Kasumi-1 (cell line): ENCODE results near the gene MAGI3.
A peak's percentile ranks its signal among the peaks of the same experiment; 100 is the strongest.

Source experiments
- DNase-seq, 2 experiments: peaks; one replicate each; lab custom pipeline; 2025; lab: John Stamatoyannopoulos, UW

The MAGI3 gene

DNA sequence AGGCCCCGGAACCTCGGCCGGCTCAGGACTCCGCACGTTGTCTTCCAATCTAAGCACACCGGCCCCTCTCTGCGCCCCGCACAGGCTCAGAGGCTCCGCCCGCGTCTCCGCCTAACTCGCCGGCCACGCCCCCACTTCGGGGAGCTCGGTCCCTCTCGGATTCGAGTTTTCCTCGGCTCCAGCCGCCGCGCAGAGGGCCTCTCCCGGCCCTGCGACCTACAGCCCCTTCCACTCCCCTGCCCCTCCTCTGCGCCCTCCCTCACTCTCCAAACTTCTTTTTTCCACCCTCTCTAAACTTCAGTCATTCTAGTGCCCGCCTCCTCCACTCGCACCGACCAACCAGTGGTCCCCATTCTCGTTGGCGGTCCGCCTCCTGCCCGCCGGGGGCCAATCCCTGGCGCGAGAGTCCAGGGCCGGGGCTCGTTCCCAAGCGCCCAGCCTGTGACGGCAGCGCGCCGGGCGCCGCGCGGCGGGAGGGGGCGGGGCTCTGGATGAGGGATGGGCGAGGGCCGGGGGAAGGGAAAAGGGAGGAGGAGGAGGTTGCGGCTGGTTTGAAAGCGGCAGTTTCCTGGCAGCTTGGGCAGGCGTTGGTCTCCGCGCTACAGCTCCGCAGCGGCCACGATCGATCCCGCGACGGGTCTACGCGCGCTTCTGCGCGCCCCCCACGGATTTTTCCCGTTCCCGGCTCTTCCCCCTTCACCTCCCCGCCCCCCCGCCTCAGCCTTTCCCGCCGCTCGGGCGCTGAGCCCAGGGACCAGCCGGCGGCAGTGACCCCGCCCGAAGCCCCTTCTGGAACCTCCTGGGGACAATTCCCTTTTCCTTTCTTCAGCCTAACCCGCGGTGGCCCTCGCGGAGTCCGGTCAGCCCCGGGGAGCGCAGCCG is at the start of gene MAGI3:
TSS of gene MAGI3 (plus strand) at position 563 of the 882 bp plus-strand sequence. CDS start 519 bp downstream, outside the sequence.
- peak; percentile 98 to 99 for DNase-seq

DNA sequence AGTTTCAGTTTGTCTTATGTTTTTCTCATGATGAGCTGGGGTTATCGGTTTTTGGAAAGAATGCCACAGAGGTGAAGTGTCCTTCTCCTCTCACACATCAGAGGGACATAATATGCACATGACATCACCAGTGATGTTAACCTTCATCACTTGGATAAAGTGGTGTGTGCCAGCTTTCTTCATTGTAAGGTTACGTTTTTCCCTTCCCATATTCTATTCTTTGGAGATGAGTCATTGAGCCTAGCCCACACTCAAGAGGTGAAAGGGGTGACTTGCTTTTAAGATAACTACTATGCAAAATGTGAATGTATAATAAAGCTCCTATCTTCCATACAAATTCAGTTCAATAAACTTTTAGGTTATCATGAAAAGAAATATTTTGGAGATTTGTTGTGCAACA is 36.7 kb upstream of the MAGI3 start:
- no peak for DNase-seq

DNA sequence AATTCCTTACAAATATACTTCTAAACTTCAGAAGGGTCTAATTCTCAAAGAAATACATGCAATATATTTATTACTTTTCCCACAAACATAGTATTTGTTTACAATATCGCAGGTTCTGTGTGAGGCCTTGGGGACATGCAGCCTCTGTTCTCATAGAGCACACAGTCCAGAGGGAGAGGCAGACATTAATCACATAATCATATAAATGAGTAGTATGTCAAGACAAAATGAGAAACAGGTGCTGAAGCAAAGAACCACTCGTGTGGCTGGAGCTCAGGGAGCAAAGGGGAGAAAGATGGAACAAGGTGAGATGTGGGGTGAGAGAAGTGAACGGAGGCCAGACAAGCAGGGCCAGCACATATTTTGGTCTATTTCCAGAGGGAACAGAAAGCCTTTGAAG is 26.4 kb upstream of the MAGI3 start:
- DNase-seq, result no peak

DNA sequence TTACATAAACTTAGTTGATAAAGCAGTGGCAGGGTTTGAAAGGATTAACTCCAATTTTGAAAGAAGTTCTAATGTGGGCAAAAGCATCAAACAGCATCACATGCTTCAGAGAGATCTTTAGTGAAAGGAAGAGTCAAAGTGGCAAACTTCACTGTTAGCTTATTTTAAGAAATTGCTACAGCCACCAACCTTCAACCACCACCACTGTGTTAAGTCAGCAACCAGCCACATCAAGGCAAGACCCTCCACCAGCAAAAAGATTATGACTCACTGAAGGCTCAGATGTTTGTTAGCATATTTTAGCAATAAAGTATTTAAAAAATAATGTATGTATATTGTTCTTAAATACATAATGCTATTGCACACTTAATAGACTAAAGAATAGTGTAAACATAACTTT is 21.3 kb upstream of the MAGI3 start:
- no peak for DNase-seq

DNA sequence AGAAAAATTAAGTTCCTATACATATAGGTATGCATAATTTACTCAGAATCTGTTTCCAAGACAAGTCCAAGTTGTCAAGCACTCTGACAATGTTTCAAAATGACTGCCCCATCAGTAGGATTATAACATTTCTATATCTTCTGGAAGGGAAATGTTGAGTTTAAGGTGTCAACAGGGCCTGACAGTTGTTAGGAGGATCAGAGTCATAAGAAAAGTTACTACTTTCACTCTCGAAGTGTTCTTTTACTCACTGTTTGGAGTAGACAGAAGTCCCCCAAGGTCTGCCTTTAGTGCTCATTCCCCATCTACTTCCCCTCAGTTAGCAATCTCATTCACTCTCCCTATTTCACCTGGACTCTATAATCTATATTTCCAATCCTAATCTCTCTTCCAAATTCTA is 20.6 kb upstream of the MAGI3 start:
- DNase-seq, result no peak

DNA sequence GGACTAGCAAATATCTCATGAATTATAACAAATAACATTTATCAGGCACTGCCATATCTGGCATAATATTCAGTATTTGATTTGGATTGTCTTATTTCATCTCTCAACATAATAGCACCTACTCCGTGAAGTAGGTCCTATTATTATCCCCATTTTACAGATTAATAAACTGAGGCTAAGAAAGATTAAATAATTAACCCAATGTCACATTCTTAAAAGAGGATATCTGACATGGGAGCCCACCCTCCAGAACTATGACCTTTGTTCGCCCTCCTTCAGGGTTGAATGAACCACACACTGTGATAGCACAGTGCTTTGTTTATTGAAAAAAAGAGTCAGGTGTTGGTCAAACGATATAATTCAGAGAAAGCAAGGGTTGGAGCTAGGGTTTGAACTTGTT is 19.4 kb upstream of the MAGI3 start:
- DNase-seq, result no peak

DNA sequence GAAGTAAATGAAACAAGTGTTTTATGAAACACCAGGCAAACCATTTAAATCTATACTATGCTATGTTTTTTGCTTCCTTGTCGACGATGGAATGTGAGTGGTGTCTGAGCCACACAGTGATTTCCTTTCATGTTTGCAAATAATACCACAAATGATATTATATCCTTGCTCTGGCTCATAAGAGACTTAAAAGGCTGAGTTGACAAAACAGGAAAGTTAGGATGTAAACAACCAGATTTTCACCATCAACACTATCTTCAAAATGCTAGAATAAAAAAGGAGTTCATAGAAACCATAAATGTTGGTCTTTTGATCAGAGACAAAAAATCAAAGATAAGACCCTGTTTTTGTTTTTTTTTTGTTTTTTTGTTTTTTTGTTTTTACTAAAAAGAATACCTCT is 17.8 kb upstream of the MAGI3 start:
- no peak for DNase-seq

DNA sequence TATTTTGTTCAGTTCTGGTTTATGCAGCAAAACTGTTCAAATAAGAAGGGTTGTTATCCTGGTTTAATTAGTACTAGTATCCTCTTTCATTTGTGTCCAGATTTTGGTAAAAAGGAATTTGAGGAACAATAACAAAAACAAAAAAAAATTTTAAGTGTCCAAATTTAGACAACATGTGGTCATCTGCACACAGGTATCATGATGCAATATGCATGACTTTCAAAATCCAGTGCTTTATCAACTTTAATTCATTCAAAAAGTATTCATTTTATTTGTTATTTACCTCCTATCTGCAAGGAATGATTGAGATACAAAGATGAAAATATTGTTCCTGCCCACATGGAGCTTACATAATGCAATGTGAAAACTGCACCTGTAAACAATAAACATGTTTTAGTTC is 16.7 kb upstream of the MAGI3 start:
- DNase-seq, result no peak

DNA sequence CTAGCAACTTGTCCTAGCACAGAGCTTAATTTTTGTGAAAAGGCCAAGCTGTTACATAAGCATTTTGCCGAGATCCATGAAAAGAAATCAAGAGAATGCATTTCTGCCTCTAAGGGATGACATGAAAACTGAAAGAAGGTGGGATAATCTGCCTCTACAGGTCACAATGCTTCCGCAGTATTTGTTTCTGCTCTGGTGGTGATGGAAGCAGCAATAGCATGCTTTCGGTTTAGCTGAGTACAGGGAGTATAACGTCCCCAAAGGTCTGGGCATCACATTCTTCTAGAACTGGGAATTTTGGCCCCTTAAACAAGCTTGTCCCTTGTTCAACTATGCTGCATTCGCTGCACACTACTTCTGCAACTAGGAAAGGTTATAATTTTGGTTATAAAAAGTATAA is 14.4 kb upstream of the MAGI3 start:
- no peak for DNase-seq

DNA sequence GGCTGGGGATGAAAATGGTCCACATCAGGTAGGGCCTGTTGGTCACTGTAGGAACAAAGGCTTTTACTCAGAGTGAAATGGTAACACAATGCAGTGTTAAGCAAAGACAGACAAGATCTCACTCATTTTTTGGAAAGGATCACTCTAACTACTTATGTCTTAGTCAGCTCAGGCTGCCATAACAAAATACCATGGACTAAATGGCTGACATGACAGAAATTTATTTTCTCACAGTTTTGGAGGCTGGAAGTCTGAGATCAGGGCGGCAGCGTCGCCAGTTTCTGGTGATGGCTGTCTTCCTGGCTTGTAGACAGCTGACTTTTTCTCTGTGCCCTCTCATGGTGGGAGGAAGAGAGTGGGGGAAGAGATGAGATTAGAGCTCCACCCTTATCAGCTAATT is 10.2 kb upstream of the MAGI3 start:
- DNase-seq, result no peak

DNA sequence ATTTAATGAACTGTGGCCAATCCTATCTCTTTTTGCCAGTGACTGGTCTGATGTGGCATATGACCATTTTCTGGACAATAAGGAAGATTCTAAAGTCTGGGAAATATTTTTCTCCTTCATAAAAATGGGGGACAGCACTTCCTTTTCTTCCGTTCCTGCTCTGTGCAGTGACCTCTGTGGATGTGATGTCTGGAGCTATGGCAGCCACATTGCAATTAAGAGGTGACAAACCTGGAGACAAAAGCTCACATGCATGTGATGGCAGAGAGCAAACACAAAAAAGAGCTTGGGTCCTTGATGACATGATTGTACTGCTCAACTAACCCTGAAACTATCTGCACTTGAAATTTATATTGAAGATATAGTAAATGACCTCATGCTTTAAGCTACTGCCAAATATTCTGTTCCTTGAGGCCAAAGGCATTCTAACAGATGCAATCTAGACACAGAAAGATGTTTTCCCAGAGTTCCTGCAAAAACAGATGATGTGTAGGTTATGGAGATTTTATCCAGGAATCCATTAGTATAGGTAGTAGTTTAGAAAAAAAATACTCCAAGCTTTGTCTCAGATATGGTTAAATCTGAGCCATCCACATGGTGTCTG is 2.2 kb upstream of the MAGI3 start:
- no peak for DNase-seq

DNA sequence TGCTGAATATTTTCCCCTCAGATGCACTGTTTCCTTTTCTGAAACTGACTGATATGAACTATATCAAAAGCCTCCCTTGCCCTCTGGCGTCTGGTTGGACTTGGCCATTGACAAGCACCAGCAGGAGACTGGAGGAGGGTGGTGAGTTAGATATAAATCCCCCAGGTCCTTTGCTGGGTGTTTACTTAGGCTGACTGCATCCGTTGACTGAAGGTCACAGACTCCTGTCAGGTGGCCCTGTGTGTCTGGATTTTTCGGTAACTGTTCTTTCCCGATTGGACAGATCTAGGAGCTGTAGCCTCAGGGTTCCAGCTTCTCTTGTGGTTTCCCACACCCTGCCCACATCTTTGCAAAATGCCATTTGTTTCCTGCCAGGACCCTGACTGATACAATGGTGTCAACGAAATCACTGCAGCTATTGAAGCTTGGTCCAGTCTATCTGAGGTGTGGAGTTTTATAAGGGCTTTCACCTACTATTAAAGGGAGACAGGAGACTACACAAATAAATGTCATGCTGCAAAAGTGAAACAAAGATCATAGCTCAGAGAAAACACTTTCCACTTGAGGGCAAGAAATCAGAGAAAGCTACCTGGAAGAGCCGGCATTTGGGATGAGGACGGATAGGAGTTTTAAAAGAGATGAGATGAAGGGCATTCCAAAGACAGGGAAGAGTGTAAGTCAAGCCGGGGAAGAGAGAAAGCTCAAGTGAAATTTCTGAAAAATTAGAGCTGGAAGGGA is 1.5 kb upstream of the MAGI3 start:
- no peak for DNase-seq

DNA sequence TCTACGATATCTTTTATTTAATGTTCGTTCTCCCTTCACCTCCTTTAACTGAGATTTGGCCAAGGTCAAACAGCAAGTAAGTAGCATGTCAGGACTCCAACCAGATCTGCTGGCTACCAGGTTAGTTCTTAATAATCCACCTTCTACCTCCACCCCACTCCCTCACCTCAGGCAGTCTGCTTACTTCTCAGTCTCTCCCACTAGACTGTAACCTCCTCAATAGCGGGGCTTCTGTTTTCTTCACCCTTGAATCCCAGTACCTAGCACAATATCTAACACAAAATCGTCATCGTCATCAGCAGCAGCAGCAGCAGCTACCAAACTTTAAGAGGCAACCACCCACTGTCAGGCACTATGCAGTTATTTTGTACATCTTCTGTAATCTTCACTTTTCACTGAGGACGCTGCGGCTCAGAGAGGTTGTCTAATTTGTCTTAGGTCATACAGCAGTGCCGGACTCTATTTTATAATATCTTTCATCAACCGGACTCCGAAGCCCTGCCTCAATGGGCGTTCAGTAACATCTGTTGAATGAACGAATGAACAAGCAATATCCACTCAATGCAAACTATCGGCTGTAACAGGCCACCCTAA is 859 bp upstream of the MAGI3 start:
- peak; percentile 24 to 28 for DNase-seq

DNA sequence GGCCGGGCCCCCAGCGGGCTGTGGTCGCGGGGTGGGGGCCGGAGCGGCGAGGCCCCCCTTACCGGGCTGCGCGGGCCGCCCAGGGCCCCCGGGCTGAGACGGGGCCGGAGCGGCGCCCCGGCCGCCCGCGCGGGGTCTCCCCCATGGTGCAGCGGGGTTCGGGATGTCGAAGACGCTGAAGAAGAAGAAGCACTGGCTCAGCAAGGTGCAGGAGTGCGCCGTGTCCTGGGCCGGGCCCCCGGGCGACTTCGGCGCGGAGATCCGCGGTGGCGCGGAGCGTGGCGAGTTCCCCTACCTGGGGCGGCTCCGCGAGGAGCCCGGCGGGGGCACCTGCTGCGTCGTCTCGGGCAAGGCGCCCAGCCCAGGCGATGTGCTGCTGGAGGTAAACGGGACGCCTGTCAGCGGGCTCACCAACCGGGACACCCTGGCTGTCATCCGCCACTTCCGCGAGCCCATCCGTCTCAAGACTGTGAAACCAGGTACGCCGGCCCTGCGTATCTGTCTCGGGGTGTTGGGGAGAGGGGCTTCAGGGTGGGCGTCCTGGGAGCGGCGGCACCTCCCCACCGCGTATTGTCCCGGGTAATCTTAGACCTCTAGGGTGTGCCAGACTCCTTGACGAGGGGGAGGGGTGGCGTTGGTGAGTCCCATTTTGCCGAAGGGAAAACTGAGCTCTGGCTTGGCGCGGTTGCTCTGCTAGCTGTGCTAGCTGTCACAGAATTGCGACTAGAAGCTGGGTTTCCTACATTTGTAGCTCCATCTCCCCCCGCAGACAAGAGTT is 745 bp downstream of the MAGI3 start:
- peak; percentile 27 to 32 for DNase-seq

DNA sequence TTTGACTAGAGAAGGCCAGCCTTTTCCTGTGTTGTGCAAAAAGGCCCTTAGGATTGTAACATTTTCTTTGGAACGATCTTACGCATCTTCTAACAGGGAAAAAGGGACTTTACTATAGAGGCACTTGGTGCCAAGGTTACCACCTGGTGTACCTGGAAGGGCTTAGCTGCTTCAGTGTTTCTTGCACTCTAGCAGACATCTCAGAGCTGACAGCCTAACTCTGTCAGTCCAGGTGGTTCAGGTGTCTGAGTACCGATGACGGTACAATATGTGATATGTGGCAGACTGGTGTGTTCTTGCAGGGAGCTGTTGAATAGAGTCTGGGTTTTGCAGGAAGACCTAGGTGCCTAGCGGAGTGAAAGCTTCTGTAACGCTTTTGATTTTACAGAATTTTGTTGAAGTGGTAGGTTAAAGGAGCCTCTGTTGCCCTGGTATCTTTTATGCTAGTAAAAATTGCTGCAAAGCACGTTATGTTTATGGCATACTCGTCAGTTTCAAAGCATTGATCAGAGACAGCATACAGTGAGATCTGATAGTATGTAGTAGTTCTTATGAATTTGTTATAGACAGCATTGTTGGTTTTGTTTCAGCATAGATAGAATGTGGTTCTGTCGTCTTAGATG is 1.4 kb downstream of the MAGI3 start:
- DNase-seq, result no peak

DNA sequence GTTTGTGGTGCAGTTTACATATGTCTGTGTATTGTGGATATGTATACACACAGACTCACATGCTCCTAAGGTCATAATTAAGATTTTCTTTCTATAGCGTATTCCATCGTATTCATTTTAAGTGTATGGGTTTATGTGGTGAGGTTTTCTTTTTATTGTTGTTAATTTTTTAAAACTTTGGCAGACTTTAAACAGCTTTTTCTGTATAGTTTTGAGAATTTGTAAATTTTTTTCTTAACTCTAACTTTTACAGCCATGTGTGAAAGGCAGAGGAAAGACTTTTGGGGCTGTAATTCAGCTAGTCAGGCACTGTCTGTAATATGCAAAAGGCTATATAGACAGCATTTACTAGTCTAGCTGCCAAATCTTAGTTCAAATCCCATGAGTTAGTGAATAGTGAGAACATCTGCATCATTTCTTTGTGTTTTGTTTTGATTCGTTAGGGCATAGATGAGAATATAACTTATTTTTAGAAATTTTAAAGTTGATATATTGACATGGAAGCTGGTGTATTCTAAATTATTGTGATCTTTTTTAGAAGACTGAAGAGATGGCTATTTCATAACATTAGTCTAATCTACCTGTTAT is 2.3 kb downstream of the MAGI3 start:
- no peak for DNase-seq

DNA sequence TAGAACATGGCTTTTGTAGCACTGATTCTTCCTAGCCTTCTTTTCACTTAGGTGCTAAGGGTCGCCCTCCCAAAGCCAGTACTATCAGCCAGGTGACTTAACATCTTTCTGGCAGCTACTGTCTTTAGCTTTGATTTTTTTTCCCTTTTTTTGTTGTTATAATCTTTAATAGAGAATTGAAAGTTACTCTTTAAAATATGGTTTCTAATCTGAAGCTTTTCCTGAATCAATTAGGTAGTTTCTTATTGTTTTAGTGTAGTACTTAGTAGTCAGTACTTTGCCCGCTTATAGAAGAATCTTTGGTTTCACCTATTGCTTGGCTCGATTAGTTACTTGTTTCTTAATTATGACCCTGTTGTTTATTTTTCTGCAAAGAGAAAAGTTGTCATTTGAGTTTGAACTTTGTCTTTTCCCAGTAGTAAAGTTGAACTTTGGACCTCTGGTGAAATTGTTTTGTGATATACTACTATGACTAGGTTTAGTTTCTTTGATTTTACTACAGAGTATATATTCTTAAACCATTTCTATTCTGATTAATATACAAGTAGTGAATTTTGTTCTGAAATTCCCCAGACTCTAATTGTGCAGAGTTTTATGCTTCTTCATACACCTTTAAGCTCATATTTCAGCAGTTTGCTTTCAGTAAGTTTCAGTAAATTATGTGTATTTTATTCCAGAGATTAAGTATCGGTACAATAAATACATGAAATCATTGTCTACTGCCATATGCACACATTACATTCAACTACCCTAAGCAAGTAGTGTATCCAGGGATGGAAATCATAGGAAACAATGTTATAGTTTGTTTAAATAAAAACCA is 3.9 kb downstream of the MAGI3 start:
- DNase-seq, result no peak

DNA sequence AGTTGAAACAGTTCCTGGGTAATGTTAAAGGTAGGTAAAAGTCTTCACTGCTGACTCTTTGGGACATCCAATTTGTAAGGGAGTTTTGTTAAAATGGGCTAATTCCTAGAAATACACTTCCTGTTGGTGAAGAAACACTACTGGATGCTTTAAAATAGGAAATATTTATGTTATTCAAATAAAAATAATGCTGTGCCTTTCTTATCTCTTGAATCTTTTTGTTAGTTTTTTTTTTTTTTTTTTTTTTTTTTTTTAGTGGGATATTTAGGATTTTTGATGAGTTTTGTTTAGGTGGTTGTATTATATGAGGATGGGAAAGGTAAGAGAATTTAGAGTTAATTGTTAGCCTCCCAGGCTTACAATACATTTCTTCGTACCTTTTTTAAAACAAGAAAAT is 4.5 kb downstream of the MAGI3 start:
- DNase-seq, result no peak

DNA sequence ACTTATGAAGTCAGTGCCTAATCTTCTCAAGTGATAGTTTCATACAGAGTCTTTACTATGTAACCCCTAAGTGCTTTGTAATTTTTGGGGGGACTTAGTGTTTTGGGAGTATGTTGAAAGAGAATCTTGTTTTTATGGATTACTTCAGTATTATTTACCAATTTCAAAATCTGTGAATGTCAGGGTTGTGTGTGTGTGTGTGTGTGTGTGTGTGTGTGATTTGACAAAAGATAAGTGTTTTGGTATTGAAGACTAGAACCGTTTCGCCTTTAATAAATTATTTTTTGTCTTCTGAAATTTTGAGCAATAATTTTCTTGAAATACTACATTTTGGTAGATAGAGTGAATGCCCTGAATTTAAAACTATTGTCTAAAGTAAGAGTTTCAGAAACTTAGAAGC is 5.8 kb downstream of the MAGI3 start:
- no peak for DNase-seq

DNA sequence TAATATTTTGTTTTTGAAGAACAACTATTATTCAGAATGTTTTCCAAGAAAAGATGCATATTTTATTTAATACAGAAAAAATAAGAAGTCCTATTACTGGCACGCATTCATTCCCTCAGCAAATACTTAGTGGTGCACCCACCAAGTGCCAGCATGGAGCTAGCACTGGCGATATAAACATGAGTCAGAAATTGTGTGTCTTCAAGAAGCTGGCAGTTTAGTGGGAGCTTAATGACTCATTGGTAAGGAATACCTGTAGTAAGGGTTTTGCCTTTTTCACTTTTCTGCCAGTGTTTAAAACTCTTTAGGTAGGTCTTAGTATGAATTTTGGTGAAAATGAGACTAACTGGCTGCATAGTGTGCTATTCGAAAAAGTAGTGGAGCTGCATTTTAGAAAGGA is 6.3 kb downstream of the MAGI3 start:
- no peak for DNase-seq
